ENCODE results near the gene MED8.

DNA sequence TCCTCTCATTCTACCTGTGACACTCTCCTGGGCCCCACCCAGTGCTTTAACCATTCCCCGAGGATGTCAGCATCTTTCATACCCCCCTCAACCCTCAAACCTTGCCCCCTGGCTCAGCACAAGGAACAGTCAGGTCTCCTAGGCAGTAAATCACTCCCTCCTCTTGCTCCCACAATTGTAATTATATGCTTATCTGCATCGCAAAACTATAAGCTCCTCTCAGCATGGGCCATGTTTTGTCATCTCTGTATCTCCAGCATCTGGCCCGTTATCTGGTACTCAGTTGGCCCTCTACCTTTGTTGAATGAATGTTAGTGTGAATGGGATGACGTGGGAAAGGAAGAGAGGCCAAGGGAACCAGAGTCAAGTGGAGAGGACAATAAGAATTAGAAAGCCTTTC, 19.0 kb downstream of the MED8 start:
- TF ChIP-seq EZH2 (IDR thresholded peaks at IDR 0.05), result no peak
- no peak for TF ChIP-seq POLR2AphosphoS5 (IDR thresholded peaks at IDR 0.05; ENCODE audit: borderline replicate concordance, low read depth, low read length)
